GM19099 (cell line): ENCODE measurements around the gene NANOGP8.

Experiments used
- POLR2A ChIP-seq: IDR thresholded peaks from 3 replicates; pipeline ENCODE4 v1.6.1; 2011; ENCODE audit warnings: low read depth; ENCODE audit not compliant: insufficient read length; ENCODE audit errors: extremely low read depth

NANOGP8 gene

GRCh38 chr15:35068846-35069475 lies 16.1 kb downstream of the NANOGP8 start:
- TF ChIP-seq POLR2A = no peak

DNA sequence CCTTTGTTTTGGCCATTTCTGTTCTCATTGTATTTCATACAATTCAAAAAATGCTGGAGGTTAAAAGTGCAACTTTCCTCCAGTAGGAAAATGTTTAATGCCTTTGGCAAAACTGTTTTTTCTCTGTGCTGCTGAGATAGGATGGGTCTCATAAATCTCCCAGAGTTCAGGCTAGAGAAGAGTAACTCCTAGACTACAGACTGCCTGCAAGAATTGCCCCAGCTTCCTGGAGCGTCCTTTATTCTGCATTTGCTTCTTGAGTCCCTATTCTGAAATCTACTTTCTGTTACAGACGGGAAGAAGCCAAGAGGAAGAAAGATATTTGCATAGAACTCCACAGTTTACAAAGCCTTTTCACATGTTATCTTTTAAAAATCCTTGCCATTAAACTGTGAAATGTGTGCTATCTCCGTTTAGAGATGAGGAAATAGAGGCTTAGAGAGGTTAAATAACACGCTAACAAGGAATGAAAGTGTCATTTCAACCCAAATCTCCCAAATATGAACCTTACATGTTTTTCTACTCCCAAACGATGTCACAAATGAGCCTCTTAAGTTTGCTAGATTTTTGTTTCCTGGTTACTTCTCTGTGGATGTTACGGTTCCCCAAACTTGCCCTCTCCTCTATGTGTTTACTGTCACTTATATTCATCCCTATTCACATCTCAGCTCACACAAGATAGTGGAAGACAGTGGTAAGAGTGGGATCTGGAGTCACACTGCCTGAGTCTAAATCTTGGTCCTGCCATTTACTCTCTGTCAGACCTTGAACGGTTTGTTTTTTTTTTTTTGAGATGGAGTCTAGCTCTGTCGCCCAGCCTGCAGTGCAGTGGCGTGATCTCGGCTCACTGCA lies 17.4 kb downstream of the NANOGP8 start:
- no peak for TF ChIP-seq POLR2A

GRCh38 chr15:35066094-35066493 lies 19.0 kb downstream of the NANOGP8 start:
- no peak for TF ChIP-seq POLR2A

GRCh38 chr15:35064576-35065190 lies 20.4 kb downstream of the NANOGP8 start:
- no peak for TF ChIP-seq POLR2A

DNA sequence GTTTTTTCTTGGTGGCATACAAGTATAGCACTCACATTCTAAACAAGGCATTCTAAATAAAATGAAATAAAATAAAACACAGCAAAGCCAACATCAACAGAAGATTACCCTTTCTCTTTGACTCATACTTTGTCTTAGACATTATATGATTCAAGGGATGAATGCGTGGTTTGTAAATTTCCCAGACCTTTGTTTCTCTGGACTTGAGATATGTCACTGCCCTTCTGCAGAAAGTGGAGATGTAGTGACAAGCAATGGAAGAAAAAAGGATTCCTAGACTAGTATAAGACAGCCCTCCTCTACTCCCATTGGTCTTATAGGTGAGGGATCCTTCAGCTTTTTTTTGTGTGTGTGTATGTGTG lies 22.4 kb downstream of the NANOGP8 start:
- TF ChIP-seq POLR2A = no peak

- TF ChIP-seq POLR2A = no peak
Observed at GRCh38 chr15:35061825-35062737, 23.0 kb downstream of the NANOGP8 start.

- no peak for TF ChIP-seq POLR2A
Observed at GRCh38 chr15:35061161-35061824, 23.8 kb downstream of the NANOGP8 start.

GRCh38 chr15:35060591-35060990 lies 24.5 kb downstream of the NANOGP8 start:
- TF ChIP-seq POLR2A = no peak

GRCh38 chr15:35058534-35059054 lies 26.5 kb downstream of the NANOGP8 start:
- TF ChIP-seq POLR2A = no peak

GRCh38 chr15:35055416-35056105 lies 29.5 kb downstream of the NANOGP8 start:
- no peak for TF ChIP-seq POLR2A

- no peak for TF ChIP-seq POLR2A
Observed at GRCh38 chr15:35054380-35054779, 30.7 kb downstream of the NANOGP8 start.

DNA sequence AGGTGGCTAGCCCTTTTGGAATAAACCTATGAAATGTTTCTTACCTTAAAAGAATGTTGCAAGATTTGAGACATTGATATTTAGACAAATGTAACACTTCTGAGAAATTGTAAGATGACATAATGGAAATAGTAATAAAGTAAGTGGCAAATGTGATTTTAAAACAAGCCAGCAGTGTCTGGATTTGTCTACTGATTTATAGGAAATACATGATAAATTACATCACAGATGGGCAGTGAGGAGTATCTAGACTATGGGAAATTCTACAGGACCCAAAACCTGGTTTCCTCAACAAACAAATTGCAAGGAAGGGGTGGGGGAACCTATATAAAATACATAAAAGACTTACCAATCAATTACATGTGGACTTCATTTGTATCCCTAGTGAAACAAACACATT lies 37.1 kb downstream of the NANOGP8 start:
- TF ChIP-seq POLR2A = no peak

GRCh38 chr15:35047528-35047927 lies 37.6 kb downstream of the NANOGP8 start:
- no peak for TF ChIP-seq POLR2A
